ENCODE measurements around the gene HMGCS2.
"Not testable (repeated sequence)": the region's sequence is repeated elsewhere in the genome, so short reads cannot be mapped to it uniquely, and the experiment has no call there.

Gene HMGCS2

DNA sequence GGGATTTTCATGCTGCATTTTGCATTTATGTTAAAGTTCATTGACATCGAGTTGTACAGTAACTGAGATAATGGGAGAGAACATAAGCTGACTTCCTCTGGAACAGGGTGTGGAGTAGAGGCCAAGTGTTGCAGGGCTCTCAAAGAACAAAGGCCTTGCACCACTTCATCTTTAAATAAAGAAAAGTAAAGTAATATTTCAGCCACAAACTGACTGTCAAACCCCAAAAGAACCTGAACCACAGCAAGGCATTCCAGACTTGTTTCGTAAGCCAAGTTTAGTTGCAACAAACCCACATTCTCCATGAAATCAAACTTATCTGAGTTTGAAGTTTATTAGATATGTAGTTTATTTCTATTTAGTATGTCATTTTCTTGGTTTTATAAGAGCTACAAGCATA is 19.1 kb upstream of the HMGCS2 start:
- DNase-seq = no peak

DNA sequence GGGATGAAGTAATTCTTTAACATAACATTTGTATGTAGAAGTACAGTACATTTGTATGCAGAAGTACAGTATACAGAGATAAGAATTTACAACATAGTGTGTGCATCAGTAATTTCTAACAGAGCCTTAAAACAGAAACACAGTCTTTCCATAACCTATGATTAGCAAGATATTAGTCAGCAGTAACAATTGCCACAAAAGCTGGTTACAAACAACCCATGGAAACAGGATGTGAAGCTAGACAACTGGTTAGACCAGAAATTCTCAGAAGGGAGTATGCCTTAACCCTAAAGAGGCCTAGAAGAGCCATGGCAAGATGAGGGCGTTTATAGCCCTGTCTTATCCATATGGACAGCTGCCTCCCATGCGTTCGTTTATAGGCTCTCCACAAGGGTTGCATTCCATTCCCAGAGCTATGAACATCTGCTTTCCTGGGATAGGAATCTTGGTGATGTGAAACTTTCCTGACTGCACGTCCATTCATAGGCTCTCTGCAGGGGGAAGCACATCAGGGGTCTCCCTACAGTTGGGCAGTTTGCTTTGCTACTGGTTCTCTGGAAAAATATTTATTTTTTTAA is 17.9 kb upstream of the HMGCS2 start:
- not testable (repeated sequence) for DNase-seq

DNA sequence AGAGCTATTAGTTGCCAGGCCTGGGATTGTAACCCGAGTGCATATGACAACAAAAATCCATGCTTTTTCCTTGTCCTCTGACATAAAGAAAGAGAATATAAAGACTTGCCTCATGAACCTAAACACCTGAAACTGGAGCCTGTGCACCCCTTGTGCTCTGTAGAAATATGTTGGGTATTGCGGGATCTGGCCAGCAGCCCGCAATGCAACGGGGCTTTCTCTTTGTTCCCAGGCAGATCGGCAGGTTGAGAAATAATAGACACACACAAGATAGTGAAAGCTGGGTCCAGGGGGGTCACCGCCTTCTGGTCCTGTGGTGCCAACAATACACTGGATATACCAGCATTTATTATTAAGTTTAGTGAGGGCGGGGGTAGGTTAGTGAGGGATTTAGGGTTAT is 17.3 kb upstream of the HMGCS2 start:
- not testable (repeated sequence) for DNase-seq

DNA sequence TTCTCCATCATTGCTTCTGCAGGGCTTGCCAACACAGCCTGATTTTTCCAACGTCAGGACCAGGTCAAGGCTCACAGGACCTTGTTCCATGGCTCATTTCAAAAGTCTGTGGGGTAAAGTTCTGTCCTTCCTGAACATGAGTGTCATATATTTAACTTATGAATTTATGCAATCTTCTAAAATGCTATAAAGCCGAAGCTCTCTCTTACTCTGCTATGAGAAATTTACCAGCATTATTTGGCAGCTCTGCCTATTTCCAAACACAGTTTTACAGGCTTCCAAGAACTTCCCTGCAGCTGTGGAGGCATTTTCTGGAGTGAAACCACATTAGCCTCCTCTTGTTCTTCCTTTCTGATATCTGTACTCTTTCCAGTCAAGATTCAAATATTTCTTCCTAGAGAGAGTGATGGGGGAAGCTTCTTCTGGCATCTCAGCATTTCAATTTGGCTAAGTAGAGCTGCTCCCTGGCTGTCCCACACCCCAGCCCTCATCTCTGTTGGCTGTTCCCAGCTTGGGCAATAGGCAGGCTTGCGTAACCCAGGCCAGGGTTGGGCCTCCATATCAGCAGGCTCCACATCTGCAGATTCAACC is 15.6 kb upstream of the HMGCS2 start:
- no peak for DNase-seq

DNA sequence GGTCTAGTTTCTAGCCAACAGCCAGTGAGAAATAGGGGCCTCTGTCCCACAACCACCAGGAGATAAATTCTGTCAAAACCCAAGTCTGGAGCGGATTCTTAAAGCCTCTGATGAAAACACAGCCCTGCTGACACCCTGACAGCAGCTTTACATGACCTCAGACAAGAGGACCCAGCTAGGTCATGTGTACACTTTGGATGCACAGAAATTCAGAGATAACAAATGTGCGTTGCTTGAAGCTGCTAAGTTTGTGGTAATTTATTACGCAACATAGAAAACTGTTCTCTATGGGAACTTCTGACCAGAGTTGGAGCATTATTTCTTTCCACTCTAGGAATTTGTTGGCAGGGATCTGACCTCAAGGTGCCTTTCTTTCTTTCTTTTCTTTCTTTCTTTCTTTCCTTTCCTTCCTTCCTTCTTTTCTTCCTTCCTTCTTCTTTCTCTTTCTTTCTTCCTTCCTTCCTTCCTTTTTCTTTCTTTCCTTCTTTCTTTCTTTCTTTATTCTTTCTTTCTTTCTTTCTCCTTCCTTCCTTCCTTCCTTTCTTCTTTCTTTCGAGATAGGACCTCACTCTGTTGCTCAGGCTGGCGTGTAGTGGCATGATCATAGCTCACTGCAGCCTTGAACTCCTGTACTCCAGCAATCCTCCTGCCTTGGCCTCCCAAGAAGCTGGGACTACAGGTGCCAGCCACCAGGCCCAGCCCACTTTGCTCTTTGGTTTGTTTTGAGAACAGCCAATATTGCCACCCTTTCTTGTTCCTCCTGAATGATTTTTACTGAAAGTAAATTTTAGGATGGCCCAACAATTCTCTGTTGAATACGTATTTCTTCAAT is 14.9 kb upstream of the HMGCS2 start:
- DNase-seq = no peak

DNA sequence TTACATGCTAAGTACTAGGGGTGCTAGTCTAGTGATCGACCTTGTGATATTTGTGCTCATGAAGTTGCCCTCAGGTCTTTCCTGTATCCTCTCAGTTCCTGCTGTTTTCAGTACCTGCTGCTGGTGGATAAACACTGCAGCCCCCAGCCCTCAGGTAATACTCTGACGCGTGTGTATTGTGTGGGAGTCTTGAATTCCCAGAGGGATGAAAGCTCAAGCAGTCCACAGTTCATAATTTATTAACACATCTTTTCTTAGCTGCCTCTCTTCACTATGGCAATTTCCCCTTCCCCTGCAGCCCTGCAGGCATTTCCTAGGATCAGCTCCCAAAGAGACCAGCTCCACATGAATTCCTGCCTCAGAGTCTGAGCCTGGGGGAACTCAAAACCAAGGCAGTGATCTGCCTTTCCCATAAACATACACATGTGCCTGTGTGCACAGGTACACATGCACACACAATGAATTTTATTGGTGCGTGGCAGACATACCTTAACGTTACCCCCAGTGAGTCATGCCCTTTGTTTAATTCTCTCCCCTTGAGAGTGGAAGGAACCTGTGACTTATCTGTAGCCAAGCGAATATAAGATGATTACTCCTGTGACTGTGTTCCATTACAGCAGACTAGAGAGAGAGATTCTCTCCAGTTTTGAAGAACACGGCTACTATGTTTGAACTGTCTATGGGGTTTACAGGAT is 14.1 kb upstream of the HMGCS2 start:
- DNase-seq = peak; percentile 48

DNA sequence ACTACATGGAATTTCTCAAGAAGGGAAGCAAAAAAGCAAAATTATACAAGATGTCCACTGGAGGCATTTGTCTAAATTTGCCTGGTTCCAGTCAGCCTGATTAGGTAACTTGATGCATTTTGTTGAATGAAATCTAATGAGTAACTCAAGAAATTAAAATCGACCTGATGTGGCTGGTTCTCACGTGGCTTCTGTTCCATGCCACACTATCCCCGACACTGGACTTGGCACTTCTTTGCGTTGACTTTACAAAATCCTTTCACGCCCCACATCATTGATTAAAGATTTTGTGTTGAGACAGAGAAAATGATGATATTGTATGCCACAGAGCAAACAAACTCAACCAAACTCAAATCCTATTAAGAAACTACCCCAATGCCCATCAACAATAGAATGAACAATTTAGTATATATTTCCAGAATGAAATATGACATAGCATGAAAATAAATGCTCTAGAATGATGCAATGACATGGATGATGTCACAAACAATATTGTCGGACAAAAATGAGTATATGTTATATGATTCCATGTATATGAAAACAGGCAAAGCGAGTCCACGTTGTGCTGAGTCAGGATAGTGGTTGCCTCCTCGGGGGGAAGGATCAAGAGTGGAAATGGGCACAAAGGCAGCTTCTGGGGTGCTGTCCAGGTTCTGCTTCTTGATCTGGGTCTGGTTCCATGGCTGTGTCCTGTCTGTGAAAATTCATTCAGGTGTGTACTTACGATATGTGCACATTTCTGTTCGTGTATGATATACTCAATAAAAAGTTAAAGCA is 12.9 kb upstream of the HMGCS2 start:
- DNase-seq = no peak

DNA sequence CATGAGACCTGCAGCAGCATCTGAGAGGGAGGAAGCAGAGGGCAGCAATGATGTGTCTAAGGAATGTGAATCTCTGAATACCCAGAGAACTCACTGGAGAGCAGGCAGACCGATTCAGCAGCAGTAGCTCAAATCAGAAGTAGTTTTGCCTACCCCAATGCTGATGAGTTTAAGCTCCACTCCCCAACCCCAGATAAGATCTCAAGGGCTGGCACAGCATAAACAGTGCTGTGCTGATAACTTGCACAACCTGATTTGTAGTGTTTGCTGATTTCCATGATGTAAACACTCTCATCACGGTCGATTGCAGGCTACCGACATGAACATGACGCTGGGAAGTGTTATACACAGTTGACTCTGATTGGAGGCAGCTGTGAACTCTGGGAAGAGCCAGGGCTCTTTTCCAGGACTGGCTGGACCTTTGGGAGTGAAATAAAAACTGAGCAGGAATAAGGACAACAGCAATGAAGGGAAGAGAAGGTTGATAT is 11.2 kb upstream of the HMGCS2 start:
- DNase-seq = peak; percentile 97

DNA sequence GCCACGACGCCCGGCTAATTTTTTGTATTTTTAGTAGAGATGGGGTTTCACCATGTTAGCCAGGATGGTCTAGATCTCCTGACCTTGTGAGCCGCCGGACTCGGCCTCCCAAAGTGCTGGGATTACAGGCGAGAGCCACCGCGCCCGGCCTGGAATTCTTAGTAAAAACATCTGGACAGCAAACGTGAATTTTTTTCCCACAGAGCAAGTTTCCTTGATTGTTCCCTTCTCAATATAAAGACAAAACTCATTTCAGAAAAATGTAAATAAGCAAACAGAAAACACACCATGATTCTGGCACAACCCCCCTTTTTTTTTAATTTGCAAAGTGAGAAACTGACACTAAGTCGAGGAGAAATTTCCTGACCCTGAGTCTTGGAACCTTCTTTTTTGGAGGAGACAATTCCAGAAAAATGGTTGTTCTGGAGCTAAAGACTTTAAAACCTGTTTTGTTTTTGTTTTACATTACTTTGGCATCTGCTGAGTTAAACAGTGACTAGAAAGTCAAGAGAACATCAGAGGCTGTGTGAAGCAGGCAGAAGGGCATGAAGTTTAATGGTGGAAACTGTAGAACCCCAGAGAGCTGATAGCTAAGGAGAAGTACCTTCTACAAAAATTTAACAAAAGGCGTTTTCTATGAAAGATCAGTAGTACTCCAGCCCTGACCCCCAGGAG is 10.3 kb upstream of the HMGCS2 start:
- no peak for DNase-seq

DNA sequence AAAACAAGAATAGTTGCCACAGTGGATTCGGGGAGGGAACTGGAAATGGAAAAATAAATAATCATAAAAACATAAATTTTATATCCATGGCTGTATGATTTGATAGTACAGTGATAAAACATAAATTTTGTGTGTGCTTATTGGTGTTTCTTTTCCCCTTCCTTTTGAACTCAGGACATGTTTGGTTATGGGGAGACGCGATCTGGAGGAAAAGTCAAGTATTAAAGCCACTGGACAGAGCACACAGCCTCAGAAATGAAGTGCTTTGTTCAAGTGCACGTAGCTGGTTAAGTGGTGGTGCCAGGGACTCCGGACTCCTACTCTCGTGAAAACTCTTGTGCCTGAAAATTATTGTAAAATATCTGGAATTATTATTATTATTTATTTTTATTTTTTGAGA is 9.7 kb upstream of the HMGCS2 start:
- DNase-seq = no peak

DNA sequence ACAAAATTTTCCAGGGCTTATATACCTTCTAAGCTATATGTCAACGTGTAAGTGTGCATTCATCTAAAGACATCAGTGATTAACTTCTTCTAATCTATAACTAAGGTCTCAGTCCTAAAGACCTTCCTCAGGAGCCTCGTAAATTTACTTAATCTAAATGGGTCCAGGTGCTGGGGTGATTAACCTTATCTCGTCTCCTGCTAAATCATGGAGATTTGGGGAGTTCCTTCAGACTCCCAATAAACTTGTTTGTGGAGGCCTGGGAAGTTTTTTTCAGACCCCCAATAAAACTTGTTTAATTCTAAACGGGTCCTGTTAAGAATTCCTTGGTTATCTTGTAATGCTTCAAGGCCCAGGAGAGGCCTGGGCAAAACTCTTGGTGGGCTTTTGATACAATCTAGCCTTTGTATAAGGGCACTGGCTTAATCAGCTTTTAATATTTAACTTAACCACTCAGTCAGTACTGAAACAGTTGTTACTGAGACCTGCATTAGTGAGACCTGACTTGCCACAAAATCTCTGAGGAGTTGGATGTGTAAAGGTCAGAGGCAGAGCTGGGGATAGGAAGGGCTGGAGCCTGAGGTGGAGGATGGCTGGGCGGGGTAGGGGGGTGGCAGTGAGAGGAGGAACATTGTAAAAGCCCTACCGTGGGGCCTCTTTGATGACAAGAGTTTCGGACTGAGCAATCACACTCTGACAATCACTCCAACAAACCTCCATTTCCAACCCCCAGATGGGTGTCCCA is 6.2 kb upstream of the HMGCS2 start:
- no peak for DNase-seq

DNA sequence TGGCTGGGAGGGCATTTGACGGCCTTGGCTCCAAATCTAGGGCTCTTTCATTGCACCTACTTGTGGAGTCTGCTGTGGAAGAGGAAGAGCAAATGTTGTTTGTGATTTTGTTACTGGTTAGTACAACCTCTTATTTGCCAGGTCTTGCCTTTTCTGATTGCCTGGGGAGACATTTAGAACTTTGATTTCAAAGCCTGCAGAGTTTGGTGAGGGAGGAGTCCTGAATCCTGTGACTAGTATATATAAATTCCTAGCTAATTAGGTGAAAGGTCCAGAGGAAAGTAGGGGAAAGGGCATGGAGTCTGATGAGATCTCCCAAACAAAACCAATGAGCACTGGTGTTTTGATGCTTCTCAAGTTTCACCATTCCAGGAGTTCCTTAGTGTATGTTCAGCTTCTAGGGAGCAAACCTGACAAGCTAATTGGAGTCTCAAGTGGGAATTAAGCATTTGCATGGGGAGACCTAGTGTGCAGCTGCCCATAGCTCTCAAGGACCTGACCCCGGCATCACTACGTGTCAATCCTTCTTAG is 5.1 kb upstream of the HMGCS2 start:
- DNase-seq = peak; percentile 17

DNA sequence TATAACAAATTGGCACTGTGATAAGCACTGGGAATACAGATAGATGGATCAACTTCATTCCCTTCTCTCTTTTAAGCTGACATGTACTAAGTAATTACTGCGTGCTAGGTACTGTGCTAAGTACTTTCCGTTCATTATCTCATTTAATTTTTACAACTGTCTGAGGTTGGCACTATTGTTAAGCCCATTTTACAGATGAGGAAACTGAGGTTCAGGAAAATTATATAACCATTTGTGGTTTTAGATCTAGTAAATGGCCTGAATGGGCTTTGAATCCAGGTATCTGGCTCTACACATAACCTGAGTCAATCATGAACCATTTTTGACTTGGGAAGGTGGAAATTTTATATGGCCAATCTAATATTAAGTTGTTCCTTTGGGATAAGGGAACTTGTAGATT is 3.6 kb upstream of the HMGCS2 start:
- no peak for DNase-seq

DNA sequence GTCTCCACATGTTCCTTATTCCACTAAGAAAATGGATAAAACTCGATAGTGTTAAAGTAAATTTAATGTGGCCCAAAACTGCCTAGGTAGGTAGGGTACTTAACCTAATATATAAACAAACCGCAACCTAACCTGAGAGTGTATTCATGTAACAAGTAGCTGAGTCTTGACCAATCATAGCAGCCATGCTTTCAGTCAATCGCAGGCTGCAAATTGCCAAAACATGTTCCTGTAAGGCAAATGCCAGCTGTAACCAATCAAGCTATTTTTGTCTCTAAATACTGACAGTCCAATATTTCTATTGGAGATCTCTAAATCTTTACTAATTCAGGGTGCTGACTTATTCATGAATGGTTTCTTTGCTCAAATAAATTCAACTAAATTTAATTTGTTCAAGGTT is 3.1 kb upstream of the HMGCS2 start:
- no peak for DNase-seq

DNA sequence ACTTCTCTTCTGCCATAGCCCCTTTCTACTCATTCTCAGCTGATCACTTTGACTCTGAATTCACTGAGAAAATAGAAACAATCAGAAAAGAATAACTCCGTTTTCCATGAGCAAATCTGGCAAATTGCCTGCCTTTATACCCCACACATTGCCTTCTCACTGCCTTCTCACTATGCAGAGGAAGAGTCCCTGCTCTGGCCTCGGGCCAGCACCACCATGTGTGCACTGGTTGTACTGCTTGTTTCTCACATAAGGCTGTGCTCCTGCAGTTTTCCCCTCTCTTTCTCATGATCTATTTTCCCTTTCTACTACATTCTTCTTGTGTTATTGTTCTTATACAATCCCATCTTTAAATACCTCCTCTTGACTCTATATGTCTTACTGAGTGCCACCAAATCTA is 2.3 kb upstream of the HMGCS2 start:
- DNase-seq = no peak

DNA sequence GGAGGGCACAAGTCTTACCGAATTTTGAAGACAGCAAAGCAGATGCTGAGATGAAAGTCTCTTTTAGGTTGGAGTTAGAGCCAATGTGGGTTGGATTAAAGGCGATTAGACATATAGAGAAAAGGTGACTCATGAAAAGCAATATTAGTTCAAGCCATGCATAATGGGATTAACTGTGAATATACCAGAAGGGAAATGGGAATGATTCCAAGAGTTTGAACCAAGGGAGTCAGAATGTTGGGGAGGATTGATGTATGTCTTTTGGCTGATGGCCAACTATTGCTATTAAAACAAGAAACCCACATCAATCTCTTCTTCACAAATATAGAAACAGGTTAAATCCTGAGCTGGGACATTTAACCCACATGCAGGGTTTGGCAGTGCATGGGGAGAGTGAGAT is 1.2 kb downstream of the HMGCS2 start:
- DNase-seq = no peak

DNA sequence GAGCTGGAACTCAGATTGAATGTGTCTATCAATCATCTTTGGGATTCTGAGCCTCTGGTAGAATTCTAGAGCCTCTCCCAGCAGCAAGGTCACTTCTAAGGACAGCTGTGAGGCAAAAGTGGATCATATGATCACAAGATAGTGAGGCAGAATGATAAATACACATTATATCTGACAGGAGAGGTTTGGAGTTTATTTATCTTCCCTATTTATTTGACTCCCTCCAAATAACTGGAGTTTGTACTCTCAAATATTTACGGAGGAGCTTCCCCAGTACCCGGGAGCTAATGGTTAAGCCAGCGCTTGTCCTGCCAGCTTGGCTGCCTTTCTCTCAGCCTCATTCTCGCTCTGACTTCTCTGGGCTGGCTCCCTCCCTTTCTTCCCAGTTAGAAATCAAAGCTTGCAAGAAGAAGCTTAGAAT is 2.3 kb downstream of the HMGCS2 start:
- no peak for DNase-seq

DNA sequence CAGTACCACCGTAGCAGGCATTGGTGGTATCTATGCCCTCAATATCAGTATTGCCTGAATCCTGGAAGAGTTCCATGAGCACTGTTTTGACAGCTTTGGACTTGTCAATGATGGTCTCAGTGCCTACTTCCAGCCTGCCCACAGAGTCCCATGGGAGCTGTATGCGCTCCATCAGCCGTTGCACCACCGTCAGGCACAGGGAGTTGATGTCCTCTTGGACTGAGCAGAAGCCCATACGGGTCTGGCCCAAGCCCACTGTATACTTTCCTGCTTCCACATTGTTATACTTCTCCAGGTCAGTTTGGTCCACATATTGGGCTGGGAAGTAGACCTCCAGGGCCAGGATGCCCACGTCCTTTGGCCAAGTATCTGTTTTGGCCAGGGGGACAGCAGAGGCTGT is 4.5 kb downstream of the HMGCS2 start:
- DNase-seq = no peak

DNA sequence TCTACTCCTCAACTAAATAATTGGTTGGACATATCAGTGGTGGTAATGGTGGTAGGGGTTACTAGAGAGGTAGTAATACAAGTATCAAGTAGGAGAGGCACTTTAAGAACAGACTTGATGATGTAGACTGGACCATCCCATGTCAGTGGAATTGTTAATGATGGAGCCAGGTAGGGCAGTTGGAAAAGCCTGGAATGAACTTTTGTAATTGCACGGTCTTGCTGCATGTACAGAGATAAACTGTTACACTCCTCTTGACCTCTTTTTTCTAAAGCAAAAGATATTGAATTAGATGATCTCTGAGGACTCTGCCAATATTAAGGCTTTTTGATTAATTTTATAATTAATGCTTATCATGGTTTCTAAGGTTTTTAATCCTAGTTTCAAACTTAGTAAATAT is 5.8 kb downstream of the HMGCS2 start:
- DNase-seq = no peak

DNA sequence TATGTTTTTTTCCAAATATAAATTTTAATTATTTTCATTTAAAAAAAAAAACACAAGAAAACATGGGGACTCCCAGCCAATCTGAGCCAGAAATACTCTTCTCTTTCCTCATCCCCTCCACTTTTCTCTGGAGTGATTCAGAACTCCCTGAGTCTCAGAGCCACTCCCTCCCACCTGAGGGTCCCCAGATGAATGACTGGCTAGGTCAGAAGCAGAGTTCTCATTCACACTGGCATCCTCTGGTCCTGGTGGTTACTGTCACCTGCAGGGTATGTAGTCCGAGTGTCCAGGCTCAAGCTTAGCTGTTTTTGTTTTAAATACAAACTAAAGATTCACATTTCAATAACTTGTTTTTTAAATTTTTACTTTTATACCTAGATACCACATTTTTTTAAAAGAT is 6.3 kb downstream of the HMGCS2 start:
- DNase-seq = no peak

DNA sequence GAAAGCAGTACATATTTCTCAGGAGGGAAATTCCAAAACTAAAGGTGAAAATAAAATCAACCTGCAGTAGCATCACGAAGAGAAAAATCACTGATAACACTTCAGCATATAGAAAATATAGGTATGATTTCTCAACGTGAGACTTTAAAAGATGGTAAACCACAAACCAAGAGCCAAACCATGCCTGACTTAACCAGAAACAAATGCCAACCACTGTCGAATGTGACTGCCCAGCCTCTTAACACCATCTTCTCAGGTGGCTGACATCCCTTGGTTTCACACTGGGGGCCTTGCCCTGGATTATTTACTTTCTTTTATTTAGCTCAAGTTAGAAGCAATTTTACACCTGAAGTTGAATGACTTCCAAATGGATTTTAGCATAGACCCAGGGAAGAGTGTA is 10.1 kb downstream of the HMGCS2 start:
- no peak for DNase-seq
